WTC11 (cell line): ENCODE results near the gene ACP1. TPM values are rescaled to one million over a fixed set of nuclear protein-coding genes. Genes with fewer than 3 reads are reported as not detected.

Source experiments
- ATAC-seq: fragments of 200-7000 bp; cut with Tn5 transposase; 2 replicates; pipeline ENCODE4 v1.10.0; 2021; ENCODE audit warnings: mild to moderate bottlenecking, moderate library complexity
- CTCF ChIA-PET: fragments of 300-600 bp; sonication (Branson Sonifier 250); formaldehyde crosslinking; loops from one replicate; lab custom pipeline; 2021; ENCODE audit warnings: antibody characterized with exemption; lab: Charles Lee
- POLR2A ChIA-PET: fragments of 350-600 bp; sonication (Branson Sonifier 250); formaldehyde crosslinking; loops from one replicate; lab custom pipeline; 2021; ENCODE audit warnings: antibody characterized with exemption; lab: Charles Lee
- DNase-seq: peaks from one replicate; pipeline ENCODE4 v3.0.0; 2021; ENCODE audit warnings: low spot score
- H3K27ac Mint-ChIP-seq: 2 replicates; pipeline ENCODE4 v1.8.0; 2021; ENCODE audit warnings: mixed read lengths
- H3K27me3 Mint-ChIP-seq: 2 replicates; pipeline ENCODE4 v1.8.0; 2021; ENCODE audit warnings: low read depth, mild to moderate bottlenecking, moderate library complexity, mixed read lengths
- H3K36me3 Mint-ChIP-seq: 2 replicates; pipeline ENCODE4 v1.8.0; 2021; ENCODE audit warnings: mixed read lengths
- H3K4me1 Mint-ChIP-seq: 2 replicates; pipeline ENCODE4 v1.8.0; 2022; ENCODE audit warnings: mixed read lengths
- H3K4me3 Mint-ChIP-seq: 2 replicates; pipeline ENCODE4 v1.8.0; 2021; ENCODE audit warnings: mild to moderate bottlenecking, moderate library complexity, mixed read lengths
- H3K9me3 Mint-ChIP-seq: 2 replicates; pipeline ENCODE4 v1.8.0; 2021; ENCODE audit warnings: mixed read lengths
- AR ChIP-seq: fragments of 250-450 bp; sonication (Bioruptor Pico); IDR thresholded peaks from 2 replicates; pipeline ENCODE4 v1.9.0; 2021; ENCODE audit warnings: mild to moderate bottlenecking
- CTCF ChIP-seq: fragments of 200-600 bp; IDR thresholded peaks from 2 replicates; pipeline ENCODE4 v1.8.0; 2022; ENCODE audit warnings: antibody characterized with exemption
- ETV6 ChIP-seq: sonication (generic); formaldehyde crosslinking; IDR thresholded peaks from 2 replicates; pipeline ENCODE4 v1.8.1; 2022; ENCODE audit warnings: mild to moderate bottlenecking, missing genetic modification reagents
- HMGA2 ChIP-seq: fragments of 250-450 bp; sonication (Bioruptor Pico); IDR thresholded peaks from 2 replicates; pipeline ENCODE4 v1.4.0; 2021; ENCODE audit warnings: mild to moderate bottlenecking, moderate library complexity
- NR1H2 ChIP-seq: sonication (generic); formaldehyde crosslinking; IDR thresholded peaks from 2 replicates; pipeline ENCODE4 v1.9.0; 2021; ENCODE audit warnings: mild to moderate bottlenecking, moderate library complexity, missing genetic modification reagents
- NR2C2 ChIP-seq: sonication (generic); formaldehyde crosslinking; IDR thresholded peaks from 2 replicates; pipeline ENCODE4 v1.8.0; 2022; ENCODE audit warnings: mild to moderate bottlenecking, missing genetic modification reagents
- NR3C1 ChIP-seq: sonication (generic); formaldehyde crosslinking; conservative IDR thresholded peaks from 2 replicates; pipeline ENCODE4 v1.8.1; 2023; ENCODE audit warnings: low read depth, mild to moderate bottlenecking, missing genetic modification reagents
- SMAD4 ChIP-seq: sonication (generic); formaldehyde crosslinking; IDR thresholded peaks from 2 replicates; pipeline ENCODE4 v1.8.0; 2022; ENCODE audit warnings: mild to moderate bottlenecking, missing genetic modification reagents
- SOX15 ChIP-seq: fragments of 250-450 bp; sonication (Bioruptor Pico); IDR thresholded peaks from 2 replicates; pipeline ENCODE4 v1.9.0; 2021; ENCODE audit warnings: mild to moderate bottlenecking
- USF1 ChIP-seq: sonication (generic); formaldehyde crosslinking; IDR thresholded peaks from 2 replicates; pipeline ENCODE4 v1.8.0; 2022; ENCODE audit warnings: mild to moderate bottlenecking, missing genetic modification reagents
- USF2 ChIP-seq: sonication (generic); formaldehyde crosslinking; IDR thresholded peaks from 2 replicates; pipeline ENCODE4 v1.8.1; 2023; ENCODE audit warnings: mild to moderate bottlenecking, missing genetic modification reagents, moderate library complexity
- ZBTB43 ChIP-seq: sonication (generic); formaldehyde crosslinking; IDR thresholded peaks from 2 replicates; pipeline ENCODE4 v1.8.1; 2023; ENCODE audit warnings: mild to moderate bottlenecking, missing genetic modification reagents
- ZMAT4 ChIP-seq: fragments of 250-450 bp; sonication (Bioruptor Pico); IDR thresholded peaks from 2 replicates; pipeline ENCODE4 v1.9.0; 2021; ENCODE audit warnings: mild to moderate bottlenecking
- ZNF121 ChIP-seq: sonication (generic); formaldehyde crosslinking; IDR thresholded peaks from 2 replicates; pipeline ENCODE4 v1.8.0; 2023; ENCODE audit warnings: missing genetic modification reagents
- ZNF219 ChIP-seq: sonication (generic); formaldehyde crosslinking; IDR thresholded peaks from 2 replicates; pipeline ENCODE4 v1.8.0; 2023; ENCODE audit warnings: missing genetic modification reagents, mild to moderate bottlenecking, borderline replicate concordance
- ZNF281 ChIP-seq: sonication (generic); formaldehyde crosslinking; IDR thresholded peaks from 2 replicates; pipeline ENCODE4 v1.8.0; 2023; ENCODE audit warnings: mild to moderate bottlenecking, missing genetic modification reagents
- ZNF425 ChIP-seq: fragments of 250-450 bp; sonication (Bioruptor Pico); conservative IDR thresholded peaks from 2 replicates; pipeline ENCODE4 v1.9.0; 2021; ENCODE audit warnings: mild to moderate bottlenecking
- total RNA-seq: library from RNA; stranded (reverse); gene quantifications from 3 replicates; pipeline ENCODE4 v1.2.3, GENCODE V29; 2021

The ACP1 gene
- total RNA-seq, 1 experiment from 2014 or later, result 150 TPM

GRCh38 chr2:269356-270030 lies 4.7 kb downstream of the ACP1 start (continued):
- TF ChIP-seq AR (CRISPR knock-in tag), result no peak
- TF ChIP-seq ZNF121 (CRISPR knock-in tag), result no peak
- no peak for TF ChIP-seq CTCF
- no peak for TF ChIP-seq NR2C2 (CRISPR knock-in tag)

GRCh38 chr2:270861-271260 lies 6.1 kb downstream of the ACP1 start:
- no peak for TF ChIP-seq USF1 (CRISPR knock-in tag)
- no peak for TF ChIP-seq ZBTB43 (CRISPR knock-in tag)
- TF ChIP-seq ZNF219, result no peak
- no peak for TF ChIP-seq ZNF425 (CRISPR knock-in tag)
- no peak for TF ChIP-seq ZNF281 (CRISPR knock-in tag)
- no peak for TF ChIP-seq HMGA2 (CRISPR knock-in tag)
- no peak for TF ChIP-seq NR1H2 (CRISPR knock-in tag)
- no peak for TF ChIP-seq USF2 (CRISPR knock-in tag)
- TF ChIP-seq ZMAT4 (CRISPR knock-in tag), result no peak
- no peak for TF ChIP-seq SMAD4 (CRISPR knock-in tag)
- TF ChIP-seq SOX15 (CRISPR knock-in tag), result no peak
- no peak for TF ChIP-seq ETV6 (CRISPR knock-in tag)
- no peak for TF ChIP-seq NR3C1 (CRISPR knock-in tag)
- TF ChIP-seq, all 79 proteins: peak for 0
- peaks cover 14% of the 10 kb centered on the region for H3K36me3 Mint-ChIP-seq
- CTCF ChIA-PET, result no interaction called here

More at GRCh38 chr2:270861-271260, 6.1 kb downstream of the ACP1 start:
- peaks cover 38% of the 10 kb centered on the region for H3K4me1 Mint-ChIP-seq
- no peak overlapping the region for H3K4me3 Mint-ChIP-seq
- ATAC-seq (no peak), DNase-seq (no peak)
- H3K9me3 Mint-ChIP-seq, result no peaks in the 10 kb centered on the region
- POLR2A ChIA-PET, result interaction anchor here (1.2 kb wide), 1 partner anchor 15 kb away, joined by 3 read pairs; no protein-coding TSS in a partner anchor
- no peaks in the 10 kb centered on the region for H3K27me3 Mint-ChIP-seq
- H3K27ac Mint-ChIP-seq, result peak overlapping the region; percentile 60
